ENCODE results near the gene P3H1. TPM values are rescaled to one million over a fixed set of nuclear protein-coding genes. Genes with fewer than 3 reads are reported as not detected.

Gene P3H1
- total RNA-seq, 1 experiment from 2014 or later = 27.9 TPM

DNA sequence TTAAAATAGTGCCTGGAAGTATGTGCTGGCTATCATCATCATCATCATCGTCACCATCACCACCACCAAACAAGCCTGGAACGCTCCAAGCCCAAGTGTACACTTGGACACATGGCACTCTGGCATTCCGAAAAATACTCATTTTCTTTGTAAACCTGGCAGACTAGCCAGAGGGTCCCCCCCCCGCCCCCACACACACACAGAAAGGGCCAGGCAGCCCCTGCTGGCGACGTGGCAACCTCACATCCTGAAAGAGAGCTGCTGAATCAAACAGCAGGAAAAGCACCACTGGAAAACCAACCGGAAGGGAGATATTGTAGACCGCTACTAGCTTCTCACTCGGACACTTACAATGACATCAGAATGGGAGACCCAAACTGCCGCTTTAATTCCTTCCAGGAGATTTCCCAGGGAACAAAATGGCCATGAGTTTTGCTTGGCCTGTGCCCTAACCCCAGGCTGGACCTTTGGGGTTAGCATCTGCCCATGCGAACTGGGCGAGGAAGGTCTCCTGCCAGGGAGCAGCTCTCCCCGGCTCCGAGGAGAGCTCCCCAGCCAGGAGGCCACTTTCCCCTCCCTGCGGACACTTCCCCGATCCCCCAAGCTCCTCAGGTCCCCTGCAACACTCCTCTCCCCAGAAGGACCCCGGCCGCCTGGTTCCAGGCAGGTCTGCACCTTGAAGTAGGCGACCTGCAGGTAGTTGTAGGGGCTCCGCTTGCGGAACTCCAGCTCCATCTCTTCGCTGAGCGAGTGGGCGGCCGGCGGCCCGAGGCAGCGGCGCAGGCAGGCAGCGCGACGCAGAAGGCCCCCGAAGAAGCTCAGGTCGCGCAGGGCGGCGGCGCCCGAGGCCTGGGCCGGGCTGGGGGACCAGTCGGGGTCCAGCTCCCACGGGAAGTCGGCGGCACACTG is 742 bp downstream of the P3H1 start:
- H3K4me1 Mint-ChIP-seq (ENCODE audit: low read depth, unreplicated experiment) = peaks cover 8% of the 10 kb centered on the region
- DNase-seq = peak; percentile 29
- no peaks in the 10 kb centered on the region for H3K9me3 Mint-ChIP-seq (ENCODE audit: low read depth, unreplicated experiment)
- TF ChIP-seq, protein P1, sequence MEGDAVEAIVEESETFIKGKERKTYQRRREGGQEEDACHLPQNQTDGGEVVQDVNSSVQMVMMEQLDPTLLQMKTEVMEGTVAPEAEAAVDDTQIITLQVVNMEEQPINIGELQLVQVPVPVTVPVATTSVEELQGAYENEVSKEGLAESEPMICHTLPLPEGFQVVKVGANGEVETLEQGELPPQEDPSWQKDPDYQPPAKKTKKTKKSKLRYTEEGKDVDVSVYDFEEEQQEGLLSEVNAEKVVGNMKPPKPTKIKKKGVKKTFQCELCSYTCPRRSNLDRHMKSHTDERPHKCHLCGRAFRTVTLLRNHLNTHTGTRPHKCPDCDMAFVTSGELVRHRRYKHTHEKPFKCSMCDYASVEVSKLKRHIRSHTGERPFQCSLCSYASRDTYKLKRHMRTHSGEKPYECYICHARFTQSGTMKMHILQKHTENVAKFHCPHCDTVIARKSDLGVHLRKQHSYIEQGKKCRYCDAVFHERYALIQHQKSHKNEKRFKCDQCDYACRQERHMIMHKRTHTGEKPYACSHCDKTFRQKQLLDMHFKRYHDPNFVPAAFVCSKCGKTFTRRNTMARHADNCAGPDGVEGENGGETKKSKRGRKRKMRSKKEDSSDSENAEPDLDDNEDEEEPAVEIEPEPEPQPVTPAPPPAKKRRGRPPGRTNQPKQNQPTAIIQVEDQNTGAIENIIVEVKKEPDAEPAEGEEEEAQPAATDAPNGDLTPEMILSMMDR (IDR thresholded peaks at IDR 0.05; ENCODE audit: unreplicated experiment) = peak; percentile 50
- H3K27me3 Mint-ChIP-seq (ENCODE audit: unreplicated experiment) = no peaks in the 10 kb centered on the region
- no peak overlapping the region for H3K27ac Mint-ChIP-seq (ENCODE audit: unreplicated experiment)
- H3K4me3 Mint-ChIP-seq (ENCODE audit: low read depth, unreplicated experiment) = no peak overlapping the region
- intact Hi-C loops (cut with micrococcal nuclease; ENCODE audit: unreplicated experiment) = no loop called here
- no TSS peak for BruUV-seq (replicated peaks)
- CTCF ChIA-PET = interaction anchor here (0.6 to 1.6 kb wide), 21 partner anchors 10 to 1719 kb away, joined by 3 to 9 read pairs (median 4); partner anchors contain the start of genes ERMAP and YBX1
- peaks cover 6% of the 10 kb centered on the region for H3K36me3 Mint-ChIP-seq (ENCODE audit: insufficient read depth, unreplicated experiment)

DNA sequence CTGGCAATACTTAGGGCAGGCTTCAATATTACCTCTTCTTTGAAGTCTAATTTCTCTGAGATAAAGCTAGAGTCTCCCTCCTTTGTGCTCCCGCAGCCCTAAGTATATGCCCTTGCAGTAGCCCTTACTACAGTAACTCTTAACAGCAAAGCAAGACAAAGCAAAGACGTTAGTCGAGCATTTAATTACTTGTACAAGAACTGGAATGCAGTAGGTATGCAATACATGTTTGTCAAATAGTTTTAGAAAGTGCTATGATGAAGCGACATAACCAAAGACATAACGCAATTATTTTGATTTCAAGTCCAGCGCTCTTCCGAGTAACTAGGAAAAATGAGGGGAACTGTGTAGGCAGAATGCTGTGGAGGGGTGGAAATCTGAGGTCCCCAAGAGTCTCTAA is 1.6 kb downstream of the P3H1 start:
- no TSS peak for BruUV-seq (replicated peaks)
- no peaks in the 10 kb centered on the region for H3K36me3 Mint-ChIP-seq (ENCODE audit: insufficient read depth, unreplicated experiment)
- no peak for DNase-seq
- peaks cover under 1% of the 10 kb centered on the region for H3K4me1 Mint-ChIP-seq (ENCODE audit: low read depth, unreplicated experiment)
- H3K27me3 Mint-ChIP-seq (ENCODE audit: unreplicated experiment) = no peaks in the 10 kb centered on the region
- CTCF ChIA-PET = interaction anchor here (0.8 to 1.3 kb wide), 3 partner anchors 83 to 187 kb away, joined by 3 to 6 read pairs (median 4); partner anchors contain the start of gene YBX1
- no peaks in the 10 kb centered on the region for H3K9me3 Mint-ChIP-seq (ENCODE audit: low read depth, unreplicated experiment)
- TF ChIP-seq, protein P1 (IDR thresholded peaks at IDR 0.05; ENCODE audit: unreplicated experiment) = no peak
- intact Hi-C loops (cut with micrococcal nuclease; ENCODE audit: unreplicated experiment) = no loop called here
- no peak overlapping the region for H3K4me3 Mint-ChIP-seq (ENCODE audit: low read depth, unreplicated experiment)
- no peak overlapping the region for H3K27ac Mint-ChIP-seq (ENCODE audit: unreplicated experiment)

DNA sequence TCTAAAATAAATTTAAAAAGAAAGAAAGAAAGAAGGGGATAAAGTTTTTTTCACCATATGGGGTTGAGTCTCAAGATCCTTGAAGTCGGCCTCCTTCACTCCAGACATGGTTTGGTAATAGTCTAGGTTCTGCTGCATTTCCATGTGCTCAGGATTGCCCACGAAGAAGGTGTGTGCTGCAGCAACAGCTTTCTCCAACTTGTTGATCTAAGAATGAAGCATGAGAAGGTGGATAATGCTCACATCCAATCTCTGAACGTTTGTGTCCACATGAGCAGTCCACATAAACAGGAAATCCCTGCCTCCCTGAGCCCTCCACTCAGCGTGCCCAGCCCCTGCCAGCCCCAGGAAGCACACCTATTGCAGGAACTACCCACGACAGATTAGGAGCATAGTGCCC is 4.6 kb downstream of the P3H1 start:
- Mint-ChIP-seq H3K36me3 (ENCODE audit: insufficient read depth, unreplicated experiment) (peaks cover 6% of the 10 kb centered on the region), H3K4me1 (ENCODE audit: low read depth, unreplicated experiment) (no peaks in the 10 kb centered on the region), H3K27ac (ENCODE audit: unreplicated experiment) (no peak overlapping the region), H3K27me3 (ENCODE audit: unreplicated experiment) (no peaks in the 10 kb centered on the region), H3K9me3 (ENCODE audit: low read depth, unreplicated experiment) (no peaks in the 10 kb centered on the region), H3K4me3 (ENCODE audit: low read depth, unreplicated experiment) (no peak overlapping the region)
- no TSS peak for BruUV-seq (replicated peaks)
- no peak for DNase-seq
- CTCF ChIA-PET = no interaction called here
- TF ChIP-seq, protein P1 (IDR thresholded peaks at IDR 0.05; ENCODE audit: unreplicated experiment) = no peak
- intact Hi-C loops (cut with micrococcal nuclease; ENCODE audit: unreplicated experiment) = no loop called here

DNA sequence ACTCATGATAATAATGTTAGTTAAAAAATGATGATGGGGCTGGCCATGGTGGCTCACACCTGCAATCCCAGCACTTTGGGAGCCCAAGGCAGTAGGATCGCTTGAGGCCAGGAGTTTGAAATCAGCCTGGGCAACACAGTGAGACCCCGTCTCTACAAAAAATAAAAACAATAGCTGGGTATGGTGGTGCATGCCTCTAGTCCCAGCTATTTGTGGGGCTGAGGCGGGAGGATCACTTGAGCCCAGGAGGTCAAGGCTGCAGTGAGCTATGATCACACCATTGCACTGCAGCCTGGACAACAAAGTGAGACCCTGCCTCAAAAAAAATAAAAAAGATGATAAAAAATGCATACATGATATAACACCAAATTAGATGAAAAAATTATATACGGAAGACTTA is 5.3 kb downstream of the P3H1 start:
- H3K4me1 Mint-ChIP-seq (ENCODE audit: low read depth, unreplicated experiment) = no peaks in the 10 kb centered on the region
- CTCF ChIA-PET = no interaction called here
- no peak for DNase-seq
- H3K27me3 Mint-ChIP-seq (ENCODE audit: unreplicated experiment) = no peaks in the 10 kb centered on the region
- H3K9me3 Mint-ChIP-seq (ENCODE audit: low read depth, unreplicated experiment) = no peaks in the 10 kb centered on the region
- no peak overlapping the region for H3K27ac Mint-ChIP-seq (ENCODE audit: unreplicated experiment)
- BruUV-seq (replicated peaks) = no TSS peak
- H3K36me3 Mint-ChIP-seq (ENCODE audit: insufficient read depth, unreplicated experiment) = peaks cover 6% of the 10 kb centered on the region
- intact Hi-C loops (cut with micrococcal nuclease; ENCODE audit: unreplicated experiment) = no loop called here
- no peak overlapping the region for H3K4me3 Mint-ChIP-seq (ENCODE audit: low read depth, unreplicated experiment)
- TF ChIP-seq, protein P1 (IDR thresholded peaks at IDR 0.05; ENCODE audit: unreplicated experiment) = no peak

Measured in Calu3 (cell line).